K562 (cell line): ENCODE results near the gene ETS2. TPM values are rescaled to one million over a fixed set of nuclear protein-coding genes. Genes with fewer than 3 reads are reported as not detected.

Source experiments
- BCOR ChIP-seq: fragments of 450-650 bp; IDR thresholded peaks from 2 replicates; pipeline ENCODE4 v1.6.1; 2016
- EHMT2 ChIP-seq: fragments of 450-650 bp; IDR thresholded peaks from 2 replicates; pipeline ENCODE4 v1.6.1; 2018; ENCODE audit warnings: antibody characterized with exemption
- EWSR1 ChIP-seq: fragments of 450-650 bp; IDR thresholded peaks from 2 replicates; pipeline ENCODE4 v1.6.1; 2018; ENCODE audit warnings: borderline replicate concordance, mild to moderate bottlenecking, low read depth, moderate library complexity; ENCODE audit not compliant: partially characterized antibody
- IFI16 ChIP-seq: fragments of 250-450 bp; sonication (Bioruptor Pico); IDR thresholded peaks from 2 replicates; pipeline ENCODE4 v2.1.2; 2022; ENCODE audit warnings: mild to moderate bottlenecking, inconsistent platforms
- NFRKB ChIP-seq: fragments of 450-650 bp; IDR thresholded peaks from 2 replicates; pipeline ENCODE4 v1.6.1; 2016; ENCODE audit warnings: low read depth
- NFYB ChIP-seq: IDR thresholded peaks from 2 replicates; pipeline ENCODE4 v1.6.1; 2011; ENCODE audit warnings: mild to moderate bottlenecking, moderate library complexity; ENCODE audit not compliant: insufficient read length; ENCODE audit errors: extremely low read depth
- NR3C1 ChIP-seq: sonication (generic); formaldehyde crosslinking; IDR thresholded peaks from 2 replicates; pipeline ENCODE4 v1.8.1; 2022; ENCODE audit warnings: missing genetic modification reagents
- POLR2H ChIP-seq: IDR thresholded peaks from 2 replicates; pipeline ENCODE4 v1.6.1; 2016; ENCODE audit warnings: missing genetic modification characterization, low read depth, mild to moderate bottlenecking, control low read depth, missing compliant biosample characterization, moderate library complexity
- PPARD ChIP-seq: fragments of 250-450 bp; sonication (Bioruptor Pico); IDR thresholded peaks from 2 replicates; pipeline ENCODE4 v1.8.0; 2022; ENCODE audit warnings: inconsistent platforms, mild to moderate bottlenecking, moderate library complexity
- ZNF12 ChIP-seq: sonication (generic); formaldehyde crosslinking; IDR thresholded peaks from 2 replicates; pipeline ENCODE4 v1.4.0; 2020; ENCODE audit warnings: mild to moderate bottlenecking, missing genetic modification reagents
- ZNF282 ChIP-seq: sonication (generic); formaldehyde crosslinking; IDR thresholded peaks from 2 replicates; pipeline ENCODE4 v1.8.1; 2023; ENCODE audit warnings: missing genetic modification reagents
- polyA plus RNA-seq, 8 experiments: library from polyadenylated mRNA; depleted of rRNA in 4 of 8; stranded (reverse) in 5 of 8; unstranded in 3 of 8; fragments of >200 nt; fragmentation: Nextera tagmentation in 2 of 8; fragmentation: Illumina TruSeq in 1 of 8; extraction: Ambion mirVana in 2 of 8; extraction: Trizol in 1 of 8; gene quantifications; 2 replicates each; pipeline versions ENCODE4 v1.2.1 to v1.2.3, GENCODE V29; 2011 to 2014; ENCODE audit warnings: inconsistent platforms in 1 of 8, missing spikeins in 1 of 8
- total RNA-seq, 7 experiments: library from RNA; depleted of rRNA in 6 of 7; stranded (reverse); fragments of >200 nt in 6 of 7; fragmentation: Illumina TruSeq in 2 of 7; extraction: Trizol in 2 of 7; gene quantifications; 2 replicates each; pipeline versions ENCODE4 v1.2.1 to v1.2.3, GENCODE V29; 2011 to 2021; ENCODE audit warnings: low replicate concordance in 1 of 7
- TF ChIP-seq, protein P1 (sequence below): conservative IDR thresholded peaks from 2 replicates; pipeline ENCODE4 v1.6.1; 2011; ENCODE audit warnings: low read depth, mild to moderate bottlenecking, low read length; ENCODE audit not compliant: control insufficient read depth
- TF ChIP-seq, protein P2 (sequence below): sonication (generic); formaldehyde crosslinking; IDR thresholded peaks from 2 replicates; pipeline ENCODE4 v1.8.1; 2023; ENCODE audit warnings: mild to moderate bottlenecking, missing genetic modification reagents
- TF ChIP-seq, protein P3 (sequence below): fragments of 250-450 bp; sonication (Bioruptor Pico); IDR thresholded peaks from 2 replicates; pipeline ENCODE4 v1.8.0; 2022; ENCODE audit warnings: moderate library complexity, mild to moderate bottlenecking, inconsistent platforms
- TF ChIP-seq, protein P4 (sequence below), 2 experiments: fragments of 450-650 bp in 1 of 2; sonication (generic) in 1 of 2; formaldehyde crosslinking in 1 of 2; IDR thresholded peaks; 2 replicates each; pipeline versions ENCODE4 v1.7.1 to v1.9.0; 2016 to 2022; ENCODE audit warnings: inconsistent platforms in 1 of 2, mild to moderate bottlenecking in 1 of 2, missing genetic modification reagents in 1 of 2

ETS2 gene
- total and polyA plus RNA-seq, 9 of the 15 experiments (the other 6 are each of a cell fraction or from before 2014, with no cell fraction given) = 1.7 to 24.4 (median 12.2) TPM

DNA sequence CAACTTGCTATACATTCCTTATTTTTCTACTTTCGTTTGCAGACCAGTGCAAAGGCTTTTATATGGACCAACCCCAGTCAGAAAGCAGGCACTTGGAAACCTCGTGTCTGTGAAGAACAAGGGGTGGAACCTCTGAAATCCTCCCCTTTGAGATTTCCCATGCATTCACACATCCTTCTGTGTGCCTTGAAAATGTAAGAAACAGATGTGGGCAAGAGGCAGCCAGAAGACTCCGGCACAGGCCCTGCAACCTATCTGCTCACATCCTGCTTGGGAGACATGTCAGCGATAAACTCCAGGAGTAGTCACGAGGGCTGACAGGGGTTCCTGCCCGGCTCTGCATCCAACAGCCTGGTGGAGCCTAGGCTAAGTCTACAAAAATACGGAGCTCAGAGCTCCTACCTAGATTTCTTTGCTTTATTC, 42.5 kb downstream of the ETS2 start (continued):
- TF ChIP-seq, protein P1, sequence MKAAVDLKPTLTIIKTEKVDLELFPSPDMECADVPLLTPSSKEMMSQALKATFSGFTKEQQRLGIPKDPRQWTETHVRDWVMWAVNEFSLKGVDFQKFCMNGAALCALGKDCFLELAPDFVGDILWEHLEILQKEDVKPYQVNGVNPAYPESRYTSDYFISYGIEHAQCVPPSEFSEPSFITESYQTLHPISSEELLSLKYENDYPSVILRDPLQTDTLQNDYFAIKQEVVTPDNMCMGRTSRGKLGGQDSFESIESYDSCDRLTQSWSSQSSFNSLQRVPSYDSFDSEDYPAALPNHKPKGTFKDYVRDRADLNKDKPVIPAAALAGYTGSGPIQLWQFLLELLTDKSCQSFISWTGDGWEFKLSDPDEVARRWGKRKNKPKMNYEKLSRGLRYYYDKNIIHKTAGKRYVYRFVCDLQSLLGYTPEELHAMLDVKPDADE = no peak
- TF ChIP-seq NFRKB (peak; percentile 19; the same call in 1 of the 2 replicates), EHMT2 (no peak), EWSR1 (no peak), ZNF282 (CRISPR knock-in tag) (no peak), ZNF12 (no peak), NFYB (no peak), PPARD (CRISPR knock-in tag) (no peak), NR3C1 (CRISPR knock-in tag) (no peak), BCOR (no peak), POLR2H (0 out of 2 replicates have a peak, but pooled peaks have one; percentile 21), IFI16 (no peak)
- TF ChIP-seq, protein P2, sequence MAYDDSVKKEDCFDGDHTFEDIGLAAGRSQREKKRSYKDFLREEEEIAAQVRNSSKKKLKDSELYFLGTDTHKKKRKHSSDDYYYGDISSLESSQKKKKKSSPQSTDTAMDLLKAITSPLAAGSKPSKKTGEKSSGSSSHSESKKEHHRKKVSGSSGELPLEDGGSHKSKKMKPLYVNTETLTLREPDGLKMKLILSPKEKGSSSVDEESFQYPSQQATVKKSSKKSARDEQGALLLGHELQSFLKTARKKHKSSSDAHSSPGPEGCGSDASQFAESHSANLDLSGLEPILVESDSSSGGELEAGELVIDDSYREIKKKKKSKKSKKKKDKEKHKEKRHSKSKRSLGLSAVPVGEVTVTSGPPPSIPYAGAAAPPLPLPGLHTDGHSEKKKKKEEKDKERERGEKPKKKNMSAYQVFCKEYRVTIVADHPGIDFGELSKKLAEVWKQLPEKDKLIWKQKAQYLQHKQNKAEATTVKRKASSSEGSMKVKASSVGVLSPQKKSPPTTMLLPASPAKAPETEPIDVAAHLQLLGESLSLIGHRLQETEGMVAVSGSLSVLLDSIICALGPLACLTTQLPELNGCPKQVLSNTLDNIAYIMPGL (CRISPR knock-in tag) = no peak
- TF ChIP-seq, protein P3, sequence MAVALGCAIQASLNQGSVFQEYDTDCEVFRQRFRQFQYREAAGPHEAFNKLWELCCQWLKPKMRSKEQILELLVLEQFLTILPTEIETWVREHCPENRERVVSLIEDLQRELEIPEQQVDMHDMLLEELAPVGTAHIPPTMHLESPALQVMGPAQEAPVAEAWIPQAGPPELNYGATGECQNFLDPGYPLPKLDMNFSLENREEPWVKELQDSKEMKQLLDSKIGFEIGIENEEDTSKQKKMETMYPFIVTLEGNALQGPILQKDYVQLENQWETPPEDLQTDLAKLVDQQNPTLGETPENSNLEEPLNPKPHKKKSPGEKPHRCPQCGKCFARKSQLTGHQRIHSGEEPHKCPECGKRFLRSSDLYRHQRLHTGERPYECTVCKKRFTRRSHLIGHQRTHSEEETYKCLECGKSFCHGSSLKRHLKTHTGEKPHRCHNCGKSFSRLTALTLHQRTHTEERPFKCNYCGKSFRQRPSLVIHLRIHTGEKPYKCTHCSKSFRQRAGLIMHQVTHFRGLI (CRISPR knock-in tag) = 0 out of 2 replicates have a peak, but pooled peaks have one; percentile 7
- TF ChIP-seq, protein P4, sequence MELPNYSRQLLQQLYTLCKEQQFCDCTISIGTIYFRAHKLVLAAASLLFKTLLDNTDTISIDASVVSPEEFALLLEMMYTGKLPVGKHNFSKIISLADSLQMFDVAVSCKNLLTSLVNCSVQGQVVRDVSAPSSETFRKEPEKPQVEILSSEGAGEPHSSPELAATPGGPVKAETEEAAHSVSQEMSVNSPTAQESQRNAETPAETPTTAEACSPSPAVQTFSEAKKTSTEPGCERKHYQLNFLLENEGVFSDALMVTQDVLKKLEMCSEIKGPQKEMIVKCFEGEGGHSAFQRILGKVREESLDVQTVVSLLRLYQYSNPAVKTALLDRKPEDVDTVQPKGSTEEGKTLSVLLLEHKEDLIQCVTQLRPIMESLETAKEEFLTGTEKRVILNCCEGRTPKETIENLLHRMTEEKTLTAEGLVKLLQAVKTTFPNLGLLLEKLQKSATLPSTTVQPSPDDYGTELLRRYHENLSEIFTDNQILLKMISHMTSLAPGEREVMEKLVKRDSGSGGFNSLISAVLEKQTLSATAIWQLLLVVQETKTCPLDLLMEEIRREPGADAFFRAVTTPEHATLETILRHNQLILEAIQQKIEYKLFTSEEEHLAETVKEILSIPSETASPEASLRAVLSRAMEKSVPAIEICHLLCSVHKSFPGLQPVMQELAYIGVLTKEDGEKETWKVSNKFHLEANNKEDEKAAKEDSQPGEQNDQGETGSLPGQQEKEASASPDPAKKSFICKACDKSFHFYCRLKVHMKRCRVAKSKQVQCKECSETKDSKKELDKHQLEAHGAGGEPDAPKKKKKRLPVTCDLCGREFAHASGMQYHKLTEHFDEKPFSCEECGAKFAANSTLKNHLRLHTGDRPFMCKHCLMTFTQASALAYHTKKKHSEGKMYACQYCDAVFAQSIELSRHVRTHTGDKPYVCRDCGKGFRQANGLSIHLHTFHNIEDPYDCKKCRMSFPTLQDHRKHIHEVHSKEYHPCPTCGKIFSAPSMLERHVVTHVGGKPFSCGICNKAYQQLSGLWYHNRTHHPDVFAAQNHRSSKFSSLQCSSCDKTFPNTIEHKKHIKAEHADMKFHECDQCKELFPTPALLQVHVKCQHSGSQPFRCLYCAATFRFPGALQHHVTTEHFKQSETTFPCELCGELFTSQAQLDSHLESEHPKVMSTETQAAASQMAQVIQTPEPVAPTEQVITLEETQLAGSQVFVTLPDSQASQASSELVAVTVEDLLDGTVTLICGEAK (IDR thresholded peaks at IDR 0.05) = no peak
- TF ChIP-seq, protein P4 (CRISPR knock-in tag; IDR thresholded peaks at IDR 0.05) = no peak
